Left ventricle myocardium inferior (tissue), 1 donor: ENCODE data around the gene PLCB1. TPM values are rescaled to one million over a fixed set of nuclear protein-coding genes. Genes with fewer than 3 reads are reported as not detected.

Experiments
- DNase-seq: peaks from one replicate; pipeline ENCODE4 v3.0.0-alpha.2; 2020
- H3K27ac ChIP-seq: fragments of 200-600 bp; replicated peaks from 2 replicates; pipeline ENCODE4 v1.8.0; 2021
- H3K27me3 ChIP-seq: fragments of 200-600 bp; 2 replicates; pipeline ENCODE4 v1.8.0; 2021; ENCODE audit warnings: low read depth
- H3K36me3 ChIP-seq: fragments of 200-600 bp; 2 replicates; pipeline ENCODE4 v1.8.0; 2021
- H3K4me1 ChIP-seq: fragments of 200-600 bp; 2 replicates; pipeline ENCODE4 v1.8.0; 2021
- H3K4me3 ChIP-seq: fragments of 200-600 bp; 2 replicates; pipeline ENCODE4 v1.8.0; 2021; ENCODE audit warnings: mild to moderate bottlenecking, moderate library complexity
- H3K9me3 ChIP-seq: fragments of 200-600 bp; replicated peaks from 2 replicates; pipeline ENCODE4 v1.8.0; 2021
- CTCF ChIP-seq: fragments of 200-600 bp; IDR thresholded peaks from 2 replicates; pipeline ENCODE4 v1.8.0; 2021; ENCODE audit warnings: antibody characterized with exemption, mild to moderate bottlenecking, borderline replicate concordance
- intact Hi-C: fragments of 100-400 bp; cut with micrococcal nuclease; formaldehyde crosslinking; loops from one replicate; pipeline ENCODE4 v1.11.0; 2022
- total RNA-seq: library from RNA; stranded (reverse); fragmentation: NEBNext Ultra II Directional; extraction: Animal tissue kit (Norgen Biotek cat#: 25700); gene quantifications from one replicate; pipeline ENCODE4 v1.2.1, GENCODE V29; 2021
- donor health status: DM: no; HTN: yes; CAD: no; lungs with severe emphysema.

Gene PLCB1
- total RNA-seq, 1 donor from 2014 or later = 6.0 TPM

- DNase-seq = no peak
- Histone ChIP-seq H3K36me3 (no peaks in the 10 kb centered on the region), H3K27me3 (no peaks in the 10 kb centered on the region), H3K4me1 (no peaks in the 10 kb centered on the region), H3K4me3 (no peak overlapping the region), H3K27ac (no peak overlapping the region), H3K9me3 (no peaks in the 10 kb centered on the region)
- TF ChIP-seq CTCF = no peak
- intact Hi-C loops = no loop called here
Observed at GRCh38 chr20:8368670-8369069, 236.6 kb downstream of the PLCB1 start.

DNA sequence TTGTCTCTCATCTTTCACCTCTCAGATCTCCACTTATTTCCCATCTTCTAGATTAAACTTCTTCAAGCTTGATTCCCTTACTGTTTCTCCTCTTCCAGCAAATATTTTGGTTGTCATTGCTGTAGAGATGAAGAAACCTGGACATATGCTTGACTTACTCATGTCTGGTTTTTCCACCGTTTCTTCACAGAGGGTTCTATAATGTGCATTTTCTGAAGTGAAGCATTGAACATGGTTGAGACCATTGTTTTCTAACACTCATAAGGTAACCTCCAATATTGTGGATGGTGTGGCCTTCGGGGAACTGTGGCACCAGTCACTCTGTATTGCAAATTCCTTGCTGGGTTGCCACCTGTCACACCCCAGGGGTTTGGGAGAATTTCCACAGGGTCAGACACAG is 237.2 kb downstream of the PLCB1 start:
- intact Hi-C loops = no loop called here
- TF ChIP-seq CTCF = no peak
- H3K36me3 ChIP-seq = no peaks in the 10 kb centered on the region
- H3K9me3 ChIP-seq = no peaks in the 10 kb centered on the region
- no peak overlapping the region for H3K4me3 ChIP-seq
- no peaks in the 10 kb centered on the region for H3K27me3 ChIP-seq
- no peak for DNase-seq
- no peak overlapping the region for H3K27ac ChIP-seq
- no peaks in the 10 kb centered on the region for H3K4me1 ChIP-seq

- no peak overlapping the region for H3K27ac ChIP-seq
- H3K36me3 ChIP-seq = no peaks in the 10 kb centered on the region
- no peaks in the 10 kb centered on the region for H3K4me1 ChIP-seq
- no peaks in the 10 kb centered on the region for H3K27me3 ChIP-seq
- TF ChIP-seq CTCF = no peak
- intact Hi-C loops = no loop called here
- H3K4me3 ChIP-seq = no peak overlapping the region
- H3K9me3 ChIP-seq = no peaks in the 10 kb centered on the region
- DNase-seq = no peak
Observed at GRCh38 chr20:8370774-8371173, 238.7 kb downstream of the PLCB1 start.

- intact Hi-C loops = no loop called here
- Histone ChIP-seq H3K36me3 (no peaks in the 10 kb centered on the region), H3K9me3 (no peaks in the 10 kb centered on the region), H3K4me3 (no peak overlapping the region), H3K4me1 (no peaks in the 10 kb centered on the region), H3K27ac (no peak overlapping the region), H3K27me3 (no peaks in the 10 kb centered on the region)
- TF ChIP-seq CTCF = no peak
- DNase-seq = no peak
Observed at GRCh38 chr20:8372824-8373380, 240.8 kb downstream of the PLCB1 start.

GRCh38 chr20:8373579-8373978 is 241.5 kb downstream of the PLCB1 start:
- Histone ChIP-seq H3K4me3 (no peak overlapping the region), H3K4me1 (no peaks in the 10 kb centered on the region), H3K27ac (no peak overlapping the region), H3K9me3 (no peaks in the 10 kb centered on the region), H3K27me3 (no peaks in the 10 kb centered on the region), H3K36me3 (no peaks in the 10 kb centered on the region)
- TF ChIP-seq CTCF = no peak
- intact Hi-C loops = no loop called here
- no peak for DNase-seq
